Neuronal stem cell (in vitro differentiated cells): ENCODE results near the gene GNG13.
A peak's percentile ranks its signal among the peaks of the same experiment; 100 is the strongest.

Experiments
- DNase-seq: peaks from one replicate; pipeline ENCODE4 v3.0.0-alpha.2; 2013; ENCODE audit warnings: low spot score
- H2AFZ ChIP-seq: one replicate; pipeline ENCODE4 v1.6.1; 2013; ENCODE audit warnings: mild to moderate bottlenecking, low read length, inconsistent platforms
- H2AK5ac ChIP-seq: 2 replicates; pipeline ENCODE4 v1.6.1; 2013; ENCODE audit warnings: low read depth, mild to moderate bottlenecking, inconsistent platforms, low read length, moderate library complexity, mixed read lengths
- H2BK120ac ChIP-seq: 2 replicates; pipeline ENCODE4 v1.6.1; 2013; ENCODE audit warnings: low read depth, mild to moderate bottlenecking, inconsistent platforms, low read length, moderate library complexity, mixed read lengths
- H2BK12ac ChIP-seq: one replicate; pipeline ENCODE4 v1.6.1; 2013; ENCODE audit warnings: low read length, inconsistent platforms
- H2BK15ac ChIP-seq: 2 replicates; pipeline ENCODE4 v1.6.1; 2013; ENCODE audit warnings: mild to moderate bottlenecking, low read length, inconsistent platforms, mixed read lengths
- H2BK5ac ChIP-seq: one replicate; pipeline ENCODE4 v1.6.1; 2013; ENCODE audit warnings: inconsistent platforms, mild to moderate bottlenecking, low read length, moderate library complexity
- H3K14ac ChIP-seq: one replicate; pipeline ENCODE4 v1.6.1; 2013; ENCODE audit warnings: low read length, inconsistent platforms
- H3K18ac ChIP-seq: 2 replicates; pipeline ENCODE4 v1.6.1; 2013; ENCODE audit warnings: low read length, inconsistent platforms
- H3K23ac ChIP-seq: 2 replicates; pipeline ENCODE4 v1.6.1; 2013; ENCODE audit warnings: low read depth, mild to moderate bottlenecking, mixed read lengths, low read length, inconsistent platforms; ENCODE audit not compliant: poor library complexity
- H3K27ac ChIP-seq: replicated peaks from 3 replicates; pipeline ENCODE4 v1.5.1; 2013; ENCODE audit warnings: low read length, inconsistent platforms
- H3K27me3 ChIP-seq, 3 experiments: 2 replicates each; pipeline ENCODE4 v1.6.1; 2013; ENCODE audit warnings: low read length in 3 of 3, mild to moderate bottlenecking in 2 of 3, inconsistent platforms in 1 of 3, low read depth in 1 of 3, mixed read lengths in 1 of 3, moderate library complexity in 1 of 3; ENCODE audit not compliant: control insufficient read depth in 3 of 3, insufficient read depth in 3 of 3
- H3K36me3 ChIP-seq, 2 donors: replicated peaks in 1 of 2; 2 replicates each; pipeline ENCODE4 v1.6.1; 2013; ENCODE audit warnings: low read length in 2 of 2; ENCODE audit not compliant: control insufficient read depth in 2 of 2, insufficient read depth in 2 of 2
- H3K4ac ChIP-seq: 2 replicates; pipeline ENCODE4 v1.6.1; 2013; ENCODE audit warnings: inconsistent platforms, mild to moderate bottlenecking, low read length, moderate library complexity
- H3K4me1 ChIP-seq, 2 donors: 1 replicate in 1 of 2; 2 replicates in 1 of 2; pipeline ENCODE4 v1.6.1; 2013; ENCODE audit warnings: low read length in 2 of 2, low read depth in 1 of 2; ENCODE audit not compliant: control insufficient read depth in 2 of 2, insufficient read depth in 1 of 2
- H3K4me2 ChIP-seq: one replicate; pipeline ENCODE4 v1.6.1; 2013; ENCODE audit warnings: mild to moderate bottlenecking, low read length, inconsistent platforms; ENCODE audit not compliant: insufficient read depth, poor library complexity, severe bottlenecking
- H3K4me3 ChIP-seq, 2 donors: 2 replicates each; pipeline ENCODE4 v1.5.1; 2013; ENCODE audit warnings: low read length in 2 of 2, mild to moderate bottlenecking in 2 of 2, inconsistent platforms in 1 of 2, moderate library complexity in 1 of 2
- H3K79me1 ChIP-seq: one replicate; pipeline ENCODE4 v1.6.1; 2013; ENCODE audit warnings: low read depth, mild to moderate bottlenecking, inconsistent platforms, low read length, moderate library complexity
- H3K9ac ChIP-seq: one replicate; pipeline ENCODE4 v1.6.1; 2013; ENCODE audit warnings: mild to moderate bottlenecking, low read depth, low read length, inconsistent platforms; ENCODE audit not compliant: poor library complexity
- H3K9me3 ChIP-seq, 2 donors: replicated peaks in 1 of 2; 2 replicates each; pipeline versions ENCODE3 to v1.6.1; 2013; ENCODE audit warnings: low read length in 2 of 2, mild to moderate bottlenecking in 2 of 2, inconsistent platforms in 1 of 2, low read depth in 1 of 2, mixed read lengths in 1 of 2, moderate library complexity in 1 of 2; ENCODE audit not compliant: control insufficient read depth in 2 of 2, insufficient read depth in 1 of 2
- H4K8ac ChIP-seq: one replicate; pipeline ENCODE4 v1.6.1; 2013; ENCODE audit warnings: low read depth, mild to moderate bottlenecking, inconsistent platforms, low read length, moderate library complexity
- H4K91ac ChIP-seq: one replicate; pipeline ENCODE4 v1.6.1; 2013; ENCODE audit warnings: low read length, low read depth, mild to moderate bottlenecking, inconsistent platforms; ENCODE audit not compliant: poor library complexity
- WGBS, 2 donors: extraction: QIAGEN DNeasy Blood & Tissue Kit; methylation state at CpG; one replicate each; pipeline ENCODE4 v1.1.7; 2013; ENCODE audit warnings: missing lambda C conversion rate in 2 of 2, mixed read lengths in 1 of 2; ENCODE audit not compliant: insufficient read length in 2 of 2, insufficient replicate concordance in 1 of 2; ENCODE audit errors: extremely low coverage in 2 of 2; 5-methylcytosine and 5-hydroxymethylcytosine counted together

Gene GNG13

GRCh38 chr16:828891-829290 is 28.4 kb upstream of the GNG13 start:
- H3K79me1 ChIP-seq, result peaks cover 2% of the 10 kb centered on the region
- no peak overlapping the region for H2BK120ac ChIP-seq
- peaks cover 0 to 38% (median 0%) of the 10 kb centered on the region in 3 experiments for H3K27me3 ChIP-seq
- no peak overlapping the region for H2BK12ac ChIP-seq
- no peak overlapping the region for H2BK15ac ChIP-seq
- no peak overlapping the region for H2AK5ac ChIP-seq
- DNase-seq, result no peak
- H2BK5ac ChIP-seq, result no peak overlapping the region
- no peak overlapping the region for H3K14ac ChIP-seq
- no peak overlapping the region for H4K8ac ChIP-seq
- peak overlapping the region; percentile 57 for H3K18ac ChIP-seq
- no peak overlapping the region for H3K4me3 ChIP-seq
- no peak overlapping the region for H3K9ac ChIP-seq
- no peak overlapping the region for H3K4ac ChIP-seq
- H2AFZ ChIP-seq, result no peak overlapping the region
- H3K4me1 ChIP-seq, result no peaks in the 10 kb centered on the region
- WGBS, 2 donors, result no CpG with 5 or more reads among the region's 17 CpGs
- H3K9me3 ChIP-seq, result peaks cover 3 to 5% of the 10 kb centered on the region in 2 donors
- no peak overlapping the region for H3K27ac ChIP-seq
- no peaks in the 10 kb centered on the region for H3K36me3 ChIP-seq
- H3K4me2 ChIP-seq, result no peak overlapping the region
- H4K91ac ChIP-seq, result no peak overlapping the region
- H3K23ac ChIP-seq, result no peak overlapping the region

- H3K9me3 ChIP-seq, result peaks cover 10 to 11% of the 10 kb centered on the region in 2 donors
- H2AK5ac ChIP-seq, result peak overlapping the region; percentile 11
- H3K4me3 ChIP-seq, result no peak overlapping the region
- no CpG with 5 or more reads among the region's 24 CpGs for WGBS, 2 donors
- H3K18ac ChIP-seq, result no peak overlapping the region
- H2BK120ac ChIP-seq, result no peak overlapping the region
- peak overlapping the region; percentile 65 for H3K23ac ChIP-seq
- H3K9ac ChIP-seq, result peak overlapping the region; percentile 78
- peak overlapping the region; percentile 38 for H2BK15ac ChIP-seq
- H3K4me1 ChIP-seq, result no peaks in the 10 kb centered on the region
- peaks cover 2% of the 10 kb centered on the region for H3K79me1 ChIP-seq
- no peak overlapping the region for H2BK12ac ChIP-seq
- no peak overlapping the region for H4K8ac ChIP-seq
- H3K4ac ChIP-seq, result no peak overlapping the region
- no peak overlapping the region for H2AFZ ChIP-seq
- no peak overlapping the region for H3K4me2 ChIP-seq
- no peak overlapping the region for H4K91ac ChIP-seq
- no peak overlapping the region for H2BK5ac ChIP-seq
- no peaks in the 10 kb centered on the region for H3K36me3 ChIP-seq
- no peak overlapping the region for H3K27ac ChIP-seq
- H3K14ac ChIP-seq, result peak overlapping the region; percentile 12
- DNase-seq, result no peak
- peaks cover 0 to 44% (median 0%) of the 10 kb centered on the region in 3 experiments for H3K27me3 ChIP-seq
Observed at GRCh38 chr16:827513-827912, 27.0 kb upstream of the GNG13 start.

GRCh38 chr16:825341-826061 is 25.0 kb upstream of the GNG13 start:
- Histone ChIP-seq H2BK120ac (peak overlapping the region; percentile 72), H3K27ac (no peak overlapping the region), H3K4me2 (no peak overlapping the region), H2AFZ (peak overlapping the region; percentile 22), H3K9me3 (peaks cover 10 to 15% of the 10 kb centered on the region in 2 donors), H3K27me3 (peaks cover 0 to 42% (median 0%) of the 10 kb centered on the region in 3 experiments), H3K4ac (no peak overlapping the region), H3K79me1 (peaks cover 2% of the 10 kb centered on the region), H3K9ac (no peak overlapping the region), H3K18ac (peak overlapping the region; percentile 52), H2AK5ac (peak overlapping the region; percentile 95), H4K8ac (no peak overlapping the region), H3K36me3 (no peaks in the 10 kb centered on the region), H2BK5ac (no peak overlapping the region), H3K14ac (peak overlapping the region; percentile 82), H2BK12ac (peak overlapping the region; percentile 90), H3K4me1 (peaks cover 3% of the 10 kb centered on the region in 2 donors), H3K23ac (peak overlapping the region; percentile 95), H4K91ac (no peak overlapping the region), H2BK15ac (peak overlapping the region; percentile 85), H3K4me3 (no peak overlapping the region)
- WGBS, 2 donors, result no CpG with 5 or more reads among the region's 36 CpGs
- no peak for DNase-seq

- Histone ChIP-seq H3K4me2 (no peak overlapping the region), H3K36me3 (no peaks in the 10 kb centered on the region), H3K9ac (peak overlapping the region; percentile 4), H2BK120ac (no peak overlapping the region), H3K23ac (peak overlapping the region; percentile 89), H3K79me1 (peaks cover 2% of the 10 kb centered on the region), H4K91ac (peak overlapping the region; percentile 72), H3K9me3 (peaks cover 8 to 15% of the 10 kb centered on the region in 2 donors), H2BK5ac (peak overlapping the region; percentile 66), H3K18ac (peak overlapping the region; percentile 80), H4K8ac (peak overlapping the region; percentile 43), H3K27me3 (peaks cover 0 to 33% (median 0%) of the 10 kb centered on the region in 3 experiments), H3K4me1 (peaks cover 3% of the 10 kb centered on the region in 2 donors), H3K14ac (peak overlapping the region; percentile 56), H2BK15ac (peak overlapping the region; percentile 92), H2BK12ac (peak overlapping the region; percentile 58), H2AFZ (no peak overlapping the region), H3K4ac (peak overlapping the region; percentile 66), H3K27ac (no peak overlapping the region), H3K4me3 (no peak overlapping the region), H2AK5ac (peak overlapping the region; percentile 95)
- WGBS, 2 donors, result no CpG with 5 or more reads among the region's 25 CpGs
- DNase-seq, result no peak
Observed at GRCh38 chr16:824601-825000, 24.1 kb upstream of the GNG13 start.
